GM19438 (cell line): ENCODE data around the gene CREM.

Experiments
- ATAC-seq: cut with Tn5 transposase; IDR thresholded peaks from one replicate; pipeline ENCODE4 v1.9.1; 2021; ENCODE audit warnings: low read depth; ENCODE audit not compliant: unreplicated experiment

CREM gene

GRCh38 chr10:35217455-35217854, 90.8 kb downstream of the CREM start:
- ATAC-seq: no peak

DNA sequence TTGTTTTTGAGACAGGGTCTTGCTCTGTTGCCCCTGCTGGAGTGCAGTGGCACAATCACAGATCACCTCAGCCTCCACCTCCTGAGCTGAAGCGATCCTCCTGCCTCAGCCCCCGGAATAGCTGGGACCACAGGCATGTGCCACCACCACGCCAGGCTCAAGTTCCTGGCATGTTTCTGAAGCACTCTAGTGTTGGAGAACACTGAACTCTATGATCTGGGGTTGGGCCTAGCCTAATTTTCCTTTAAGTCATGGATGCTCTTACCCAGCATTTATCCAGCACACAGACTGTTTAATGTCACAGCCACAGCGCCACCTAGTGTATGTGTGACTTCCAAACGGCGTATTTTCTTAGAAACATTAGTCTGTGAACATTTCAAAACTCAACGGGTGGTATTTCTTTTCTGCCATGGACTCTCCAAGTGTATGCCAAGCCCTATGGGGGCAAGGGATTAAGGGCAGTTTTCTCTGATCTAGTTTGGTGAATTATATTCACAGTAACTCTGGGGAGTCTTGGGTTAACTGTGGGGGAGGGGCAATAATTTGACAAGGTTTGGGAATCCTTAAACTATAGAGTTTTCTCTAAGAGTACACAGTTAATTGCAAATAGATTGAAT, 91.8 kb downstream of the CREM start:
- peak; percentile 90 for ATAC-seq

DNA sequence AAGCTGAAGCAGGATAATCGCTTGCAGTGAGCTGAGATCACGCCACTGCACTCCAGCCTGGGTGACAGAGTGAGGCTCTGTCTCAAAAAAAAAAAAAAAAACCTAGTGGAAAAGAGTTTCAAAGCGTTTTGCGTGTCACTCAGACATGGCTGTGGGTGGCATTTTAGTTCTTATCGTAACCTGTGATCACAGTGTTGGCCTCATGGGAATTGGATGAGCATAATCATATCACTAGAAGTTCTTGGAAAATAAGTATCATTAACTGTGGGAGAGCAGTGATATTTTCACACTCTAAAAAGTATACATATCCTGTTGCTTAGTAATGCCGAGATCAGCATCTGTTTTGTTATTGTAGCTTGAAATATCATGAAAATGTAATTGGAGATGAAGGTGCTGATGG, 92.6 kb downstream of the CREM start:
- ATAC-seq: no peak

DNA sequence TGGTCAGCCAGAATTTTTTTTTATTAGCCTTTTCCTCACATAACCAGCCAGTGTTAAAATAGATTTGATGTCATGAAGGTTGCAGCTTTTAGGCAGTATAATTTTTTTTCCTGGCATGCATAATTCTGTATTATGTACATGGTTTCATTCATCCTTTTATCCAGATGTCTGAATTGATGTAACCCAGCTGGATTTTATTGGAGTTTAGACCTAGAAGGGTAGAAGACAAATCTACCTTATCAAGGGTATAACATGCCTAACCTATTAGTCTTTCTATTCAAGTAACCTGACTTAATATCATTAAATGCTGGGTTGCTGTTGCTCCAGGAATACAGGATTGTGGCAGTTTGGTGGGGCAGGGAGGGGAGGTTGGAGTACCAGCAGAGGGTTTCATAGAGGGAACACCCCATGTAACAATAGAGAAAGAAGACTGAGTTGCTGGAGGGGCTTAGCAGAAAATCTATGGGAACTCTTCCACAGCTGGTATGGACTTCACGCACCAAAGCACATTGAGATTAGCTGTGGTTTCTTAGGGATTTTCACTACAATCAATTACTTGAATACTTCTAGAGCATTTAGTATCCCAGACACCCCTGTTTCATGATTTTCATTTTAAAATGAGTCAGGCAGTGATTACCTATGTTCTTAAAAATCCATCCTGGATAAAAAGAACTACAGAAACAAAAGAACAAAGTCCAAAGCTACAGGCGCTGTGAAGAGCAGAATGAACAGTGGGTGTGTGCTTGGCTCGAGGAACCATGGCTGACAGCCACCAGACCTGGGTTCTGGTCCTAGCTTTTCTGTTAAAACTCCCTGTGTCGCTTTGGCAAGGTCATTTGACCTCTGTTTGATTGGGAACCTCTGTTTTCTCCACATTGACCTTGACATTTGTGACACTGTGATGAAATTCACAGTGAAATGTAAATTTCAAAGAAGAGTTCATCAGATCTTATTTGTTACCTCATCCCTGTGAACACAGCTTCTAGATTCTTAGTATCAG, 93.5 kb downstream of the CREM start:
- no peak for ATAC-seq

- no peak for ATAC-seq
Observed at GRCh38 chr10:35223016-35223415, 96.4 kb downstream of the CREM start.

DNA sequence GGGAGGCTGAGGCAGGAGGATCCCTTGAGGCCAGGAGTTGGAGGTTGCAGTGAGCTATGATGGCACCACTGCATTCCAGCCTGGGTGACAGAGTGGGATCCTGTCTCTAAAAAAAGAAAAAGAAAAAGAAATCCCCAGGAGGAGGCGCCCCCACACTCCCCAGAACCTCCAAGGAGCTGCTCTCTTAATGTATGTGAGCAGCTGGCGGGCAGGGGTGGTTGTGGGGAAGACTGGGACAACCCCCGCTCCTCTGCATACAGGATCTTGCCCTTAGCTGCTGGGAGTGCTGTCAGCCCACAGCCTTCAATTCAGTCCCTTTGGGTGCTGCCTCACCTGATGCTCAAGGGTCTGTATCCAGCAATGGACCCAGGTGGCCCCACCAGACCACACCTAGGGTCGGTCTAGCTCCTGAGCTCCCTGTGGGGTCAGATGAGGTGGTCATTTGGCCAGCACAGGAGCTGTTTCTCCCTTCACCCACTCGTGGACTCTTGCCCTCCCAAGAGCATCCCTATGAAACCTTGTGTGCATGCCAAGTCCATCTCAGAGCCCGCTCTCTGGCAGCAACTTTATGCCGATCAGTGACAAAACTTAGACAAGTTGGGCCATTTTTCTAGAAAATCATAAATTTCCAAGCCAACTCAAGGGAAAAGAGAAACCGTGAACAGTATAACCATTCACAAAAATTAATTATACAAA, 97.5 kb downstream of the CREM start:
- no peak for ATAC-seq

DNA sequence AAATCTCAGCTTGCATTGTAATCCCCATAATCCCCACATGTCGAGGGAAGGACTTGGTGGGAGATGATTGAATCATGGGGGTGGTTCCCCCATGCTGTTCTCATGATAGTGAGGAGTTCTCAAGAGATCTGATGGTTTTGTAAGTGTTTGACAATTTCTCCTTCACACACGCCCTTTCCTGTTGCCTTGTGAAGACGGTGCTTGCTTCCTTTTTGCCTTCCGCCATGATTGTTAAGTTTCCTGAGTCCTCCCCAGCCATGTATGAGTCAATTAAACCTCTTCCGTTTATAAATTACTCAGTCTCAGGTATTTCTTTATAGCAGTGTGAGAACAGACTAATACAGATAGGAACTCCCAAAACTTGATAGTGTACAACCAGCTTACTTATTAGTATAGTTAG, 98.6 kb downstream of the CREM start:
- ATAC-seq: no peak

- no peak for ATAC-seq
Observed at GRCh38 chr10:35226507-35226906, 99.9 kb downstream of the CREM start.

DNA sequence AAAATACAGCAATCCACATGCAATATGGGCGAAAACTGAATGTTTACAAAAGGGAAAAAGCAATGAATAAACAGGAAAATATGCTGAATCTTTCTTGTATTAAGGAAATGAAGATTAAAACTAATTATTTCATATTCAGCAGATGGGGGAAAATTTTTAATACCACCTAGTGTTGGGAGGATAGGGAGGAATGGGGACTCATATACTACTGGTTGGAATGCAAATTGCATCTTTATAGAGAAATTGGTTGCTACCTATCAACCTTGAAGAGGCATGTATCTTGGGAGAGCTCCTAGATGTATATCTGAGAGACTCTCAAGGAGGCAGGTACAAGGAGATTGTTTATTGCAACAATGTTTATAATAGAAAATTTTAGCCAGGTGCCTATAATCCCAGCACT, 101.4 kb downstream of the CREM start:
- ATAC-seq: no peak

DNA sequence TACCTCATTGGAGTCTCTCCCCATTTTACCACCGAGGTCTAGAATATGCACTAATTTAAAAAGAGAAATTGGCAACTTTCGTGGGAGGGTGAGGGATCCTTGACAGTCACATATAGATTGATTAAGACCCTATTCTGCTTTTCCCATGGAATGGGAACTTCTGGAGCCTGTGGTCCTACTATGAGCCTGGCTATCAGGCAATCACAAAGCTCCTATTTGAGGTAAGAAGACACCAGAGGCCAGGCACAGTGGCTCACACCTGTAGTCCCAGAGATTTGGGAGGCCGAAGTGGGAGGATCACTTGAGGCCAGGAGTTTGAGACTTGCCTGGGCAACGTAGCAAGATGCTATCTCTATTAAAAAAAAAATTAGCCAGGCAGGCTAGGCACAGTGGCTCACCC, 105.0 kb downstream of the CREM start:
- no peak for ATAC-seq

GRCh38 chr10:35232527-35232926, 105.9 kb downstream of the CREM start:
- no peak for ATAC-seq

DNA sequence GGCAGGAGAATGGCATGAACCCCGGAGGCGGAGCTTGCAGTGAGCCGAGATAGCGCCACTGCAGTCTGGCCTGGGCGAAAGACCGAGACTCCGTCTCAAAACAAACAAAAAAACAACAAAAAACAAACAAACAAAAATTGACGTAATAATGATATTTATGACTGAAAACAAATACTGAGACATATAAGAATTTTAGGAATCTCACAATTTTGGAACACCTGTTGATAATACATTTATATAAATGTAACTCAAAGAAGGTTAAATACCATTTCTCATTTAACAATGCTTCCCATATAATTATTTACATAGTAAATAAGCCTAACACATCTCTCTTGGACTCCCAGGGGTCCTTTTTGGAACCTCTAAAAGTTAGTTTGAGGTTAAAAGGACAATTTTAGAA, 107.4 kb downstream of the CREM start:
- ATAC-seq: no peak

- ATAC-seq: no peak
Observed at GRCh38 chr10:35236739-35237138, 110.1 kb downstream of the CREM start.

DNA sequence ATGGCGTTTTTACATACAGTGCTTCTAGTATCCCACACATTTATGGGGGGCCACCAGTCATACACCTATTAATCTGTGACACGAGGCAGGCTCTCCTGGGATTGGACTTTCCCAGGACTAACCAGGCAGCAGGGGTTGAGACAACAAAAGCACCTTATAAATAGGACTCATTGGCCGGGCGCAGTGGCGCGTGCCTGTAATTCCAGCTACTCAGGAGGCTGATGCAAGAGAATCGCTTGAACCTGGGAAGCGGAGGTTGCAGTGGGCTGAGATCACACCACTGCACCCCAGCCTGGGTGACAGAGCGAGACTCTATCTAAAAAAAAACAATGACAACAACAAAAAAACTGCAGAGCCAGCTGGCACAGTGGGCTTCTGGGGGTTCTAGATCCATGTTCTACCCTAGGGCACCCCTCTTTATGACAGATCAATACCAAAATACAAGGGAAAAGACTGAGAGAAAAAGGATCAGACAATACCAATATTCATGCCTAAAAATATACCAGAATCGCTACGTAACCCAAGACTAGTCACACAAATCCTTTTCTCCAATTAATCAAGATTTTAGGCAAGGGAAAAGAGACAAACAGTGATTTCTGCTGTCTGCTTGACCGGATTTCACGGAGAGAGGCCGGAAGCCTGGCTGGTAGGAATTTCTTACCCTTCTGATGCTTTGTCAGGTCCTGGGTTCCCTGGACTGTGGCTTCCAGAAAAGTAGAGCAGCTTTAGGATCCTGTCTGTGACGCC, 111.3 kb downstream of the CREM start:
- ATAC-seq: no peak

DNA sequence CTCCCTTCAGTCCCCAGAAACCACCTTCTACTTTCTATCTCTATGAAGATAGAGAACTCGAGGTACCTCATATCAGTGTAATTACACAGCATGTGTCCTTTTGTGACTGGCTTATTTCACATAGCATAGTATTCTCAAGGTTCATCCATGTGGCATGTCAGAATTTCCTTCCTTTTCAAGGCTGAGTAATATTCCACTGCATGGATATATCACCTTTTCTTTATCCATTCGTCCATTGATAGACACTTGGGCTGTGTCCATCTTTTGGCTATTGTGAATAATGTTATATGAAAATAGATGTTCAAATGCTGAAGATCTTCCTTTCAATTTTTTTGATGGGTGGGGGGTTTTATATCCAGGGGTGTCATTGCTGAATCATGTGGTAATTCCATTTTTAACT, 117.9 kb downstream of the CREM start:
- ATAC-seq: no peak

DNA sequence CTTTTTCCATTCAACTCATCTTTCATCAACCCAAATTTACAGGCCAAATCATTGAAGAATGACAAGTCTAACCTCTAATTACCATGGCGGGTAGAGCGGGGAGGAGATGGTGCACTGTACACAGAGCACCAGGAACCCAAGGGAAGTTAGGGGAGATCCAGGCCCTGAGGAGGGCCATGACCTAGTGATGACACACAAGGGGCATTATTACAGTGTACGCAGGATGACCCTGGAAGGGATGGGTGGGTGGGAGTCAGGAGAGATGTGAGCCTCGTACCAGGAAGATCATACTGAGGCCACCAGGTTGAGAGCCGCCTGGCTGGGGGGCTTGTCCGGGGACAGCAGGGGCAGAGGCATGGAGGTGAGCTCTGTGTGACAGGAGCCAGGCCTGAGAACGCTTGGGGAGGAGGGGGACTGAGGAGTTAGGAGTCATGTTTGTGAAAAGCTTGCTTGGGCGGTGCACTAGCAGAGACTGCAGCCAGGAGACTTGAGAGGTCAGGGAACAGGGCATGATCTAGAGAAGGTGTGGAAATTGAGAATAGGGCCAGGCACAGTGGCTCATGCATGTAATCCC, 120.2 kb downstream of the CREM start:
- no peak for ATAC-seq

DNA sequence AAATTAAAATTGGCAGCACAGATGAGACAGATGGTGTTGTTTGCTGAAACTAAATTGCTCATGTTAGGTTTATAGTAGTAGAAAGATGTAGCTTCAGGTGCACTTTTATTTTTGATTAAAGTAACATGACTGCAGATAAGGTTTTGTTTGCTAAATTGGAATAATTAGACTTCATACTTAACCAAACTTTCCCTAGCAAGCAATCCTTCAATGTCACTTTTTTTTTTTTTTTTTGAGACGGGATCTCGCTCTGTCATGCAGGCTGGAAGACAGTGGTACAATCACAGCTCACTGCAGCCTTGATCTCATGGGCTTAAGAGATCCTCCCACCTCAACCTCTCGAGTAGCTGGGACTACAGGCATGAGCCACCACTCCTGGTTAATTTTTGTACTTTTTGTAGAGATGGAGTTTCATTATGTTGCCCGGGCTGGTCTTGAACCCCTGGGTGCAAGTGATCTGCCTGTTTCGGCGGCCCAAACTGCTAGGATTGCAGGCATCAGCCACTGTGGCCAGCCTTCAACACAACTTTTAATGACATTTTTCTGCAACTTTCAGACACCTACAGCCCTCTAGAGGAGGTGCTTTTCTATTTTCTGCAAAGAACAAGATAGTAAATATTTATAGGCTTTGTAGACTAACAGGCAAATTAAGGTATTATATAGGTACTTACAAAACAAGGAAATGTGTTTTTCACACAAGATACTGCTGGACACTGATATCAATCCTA, 124.9 kb downstream of the CREM start:
- no peak for ATAC-seq

DNA sequence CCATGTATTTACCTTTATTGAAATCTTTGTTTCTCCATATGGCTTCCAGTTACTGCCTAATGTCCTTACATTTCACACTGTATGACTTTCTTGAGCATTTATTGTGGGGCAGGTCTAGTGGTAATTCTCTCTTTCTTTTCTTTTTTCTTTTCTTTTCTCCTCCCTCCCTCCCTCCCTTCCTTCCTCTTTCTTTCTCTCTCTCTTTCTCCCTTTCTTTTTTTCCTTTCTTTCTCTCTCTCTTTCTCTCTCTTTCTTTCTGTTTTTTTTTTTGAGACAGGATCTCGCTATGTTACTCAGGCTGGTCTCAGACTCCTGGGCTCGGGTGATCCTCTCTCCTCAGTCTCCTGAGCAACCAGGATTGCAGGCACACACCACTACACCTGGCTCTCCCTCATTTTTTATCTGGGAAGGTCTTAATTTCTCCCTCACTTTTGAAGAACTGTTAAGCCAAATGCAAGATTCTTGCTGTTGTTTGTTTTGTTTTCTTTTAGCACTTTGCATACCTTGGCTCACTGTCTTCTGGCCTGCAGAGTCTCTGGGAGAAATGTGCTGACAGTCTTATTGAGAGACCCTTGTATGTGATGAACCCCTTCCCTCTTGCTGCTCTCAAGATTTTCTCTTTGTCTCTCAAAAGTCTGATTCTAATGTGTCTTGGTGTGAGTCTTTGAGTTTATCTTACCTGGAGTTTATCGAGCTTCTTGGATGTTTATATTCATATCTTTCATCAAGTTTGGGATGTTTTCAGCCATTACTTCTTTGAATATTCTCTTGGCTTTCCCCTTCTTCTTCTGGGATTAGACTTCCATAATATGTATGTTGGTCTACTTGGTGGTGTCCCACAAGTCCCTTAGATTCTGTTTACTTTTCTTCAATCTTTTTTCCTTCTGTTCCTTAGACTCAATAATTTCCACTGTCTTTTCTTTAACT, 130.7 kb downstream of the CREM start:
- no peak for ATAC-seq
